Activated CD8-positive, alpha-beta T cell treated with anti-CD3 and anti-CD28 coated beads for 36 hours (primary cell): ENCODE results near the gene DPH1. TPM values are rescaled to one million over a fixed set of nuclear protein-coding genes. Genes with fewer than 3 reads are reported as not detected.
"Not testable (repeated sequence)": the region's sequence is repeated elsewhere in the genome, so short reads cannot be mapped to it uniquely, and the experiment has no call there.

ENCODE experiments used
- ATAC-seq: fragments of 200-7000 bp; cut with Tn5 transposase; one replicate; pipeline ENCODE4 v1.10.0; 2021; ENCODE audit warnings: mild to moderate bottlenecking, moderate library complexity
- CTCF ChIA-PET: fragments of 350-600 bp; sonication (Branson Sonifier 250); formaldehyde crosslinking; loops from one replicate; lab custom pipeline; 2021; ENCODE audit warnings: antibody characterized with exemption; lab: Charles Lee
- POLR2A ChIA-PET: fragments of 350-600 bp; sonication (Branson Sonifier 250); formaldehyde crosslinking; loops from one replicate; lab custom pipeline; 2021; ENCODE audit warnings: antibody characterized with exemption; lab: Charles Lee
- DNase-seq: peaks from one replicate; pipeline ENCODE4 v3.0.0-alpha.2; 2020
- H3K27ac Mint-ChIP-seq: one replicate; pipeline ENCODE4 v1.8.0; 2021; ENCODE audit warnings: mild to moderate bottlenecking, mixed read lengths
- H3K27me3 Mint-ChIP-seq: one replicate; pipeline ENCODE4 v1.8.0; 2021; ENCODE audit warnings: mixed read lengths
- H3K36me3 Mint-ChIP-seq: one replicate; pipeline ENCODE4 v1.8.0; 2021; ENCODE audit warnings: low read depth, mixed read lengths
- H3K4me1 Mint-ChIP-seq: one replicate; pipeline ENCODE4 v1.8.0; 2021; ENCODE audit warnings: low read depth, mixed read lengths
- H3K4me3 Mint-ChIP-seq: one replicate; pipeline ENCODE4 v1.8.0; 2021; ENCODE audit warnings: mild to moderate bottlenecking, moderate library complexity, mixed read lengths
- H3K9me3 Mint-ChIP-seq: one replicate; pipeline ENCODE4 v1.8.0; 2021; ENCODE audit warnings: mixed read lengths
- CTCF ChIP-seq: fragments of 200-600 bp; IDR thresholded peaks from one replicate; pipeline ENCODE4 v1.8.0; 2022; ENCODE audit warnings: antibody characterized with exemption, mild to moderate bottlenecking
- intact Hi-C: fragments of 100-400 bp; cut with micrococcal nuclease; formaldehyde crosslinking; loops from one replicate; pipeline ENCODE4 v1.10.0; 2022
- total RNA-seq, 2 experiments: library from RNA; stranded (reverse); gene quantifications; one replicate each; pipeline ENCODE4 v1.2.3, GENCODE V29; 2021

The DPH1 gene
- total RNA-seq, 2 experiments from 2014 or later, result 27.8 to 32.5 TPM

- Mint-ChIP-seq H3K36me3 (no peaks in the 10 kb centered on the region), H3K9me3 (no peaks in the 10 kb centered on the region), H3K27me3 (peaks cover 2% of the 10 kb centered on the region), H3K4me1 (no peaks in the 10 kb centered on the region), H3K4me3 (no peak overlapping the region), H3K27ac (no peak overlapping the region)
- ATAC-seq (no peak), DNase-seq (no peak)
- TF ChIP-seq CTCF, result no peak
- ChIA-PET POLR2A (no interaction called here), CTCF (no interaction called here)
- intact Hi-C loops, result no loop called here
These were observed 21.4 kb upstream of the DPH1 start for GRCh38 chr17:2008332-2009126.

DNA sequence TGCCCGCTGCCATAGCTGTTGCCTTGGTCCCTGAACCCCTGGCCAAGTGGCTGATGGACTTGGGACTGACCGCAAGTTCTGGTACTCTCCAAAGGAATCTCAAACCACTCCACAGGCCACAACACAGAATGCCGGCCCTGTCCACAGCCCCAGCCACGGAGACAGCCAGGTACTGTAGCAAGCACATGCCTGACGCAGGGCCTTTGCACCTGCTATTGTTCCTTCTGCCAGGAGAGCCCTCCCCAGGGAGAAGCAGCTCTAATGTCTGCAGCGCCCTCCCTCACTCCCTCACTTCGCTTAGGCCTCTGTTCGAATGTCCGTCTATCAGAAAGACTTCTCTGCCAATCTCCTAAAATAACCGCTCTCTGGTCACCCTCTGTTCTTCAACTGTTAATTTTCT is 20.2 kb upstream of the DPH1 start:
- no peak for ATAC-seq
- intact Hi-C loops, result no loop called here
- Mint-ChIP-seq H3K4me1 (no peaks in the 10 kb centered on the region), H3K27me3 (peaks cover 2% of the 10 kb centered on the region), H3K36me3 (peaks cover 2% of the 10 kb centered on the region), H3K9me3 (no peaks in the 10 kb centered on the region), H3K27ac (no peak overlapping the region), H3K4me3 (no peak overlapping the region)
- TF ChIP-seq CTCF, result no peak
- CTCF ChIA-PET, result interaction anchor here (0.6 kb wide), 1 partner anchor 609 kb away, joined by 3 read pairs; no protein-coding TSS in a partner anchor
- POLR2A ChIA-PET, result interaction anchor here (1.2 kb wide), 1 partner anchor 10 kb away, joined by 3 read pairs; no protein-coding TSS in a partner anchor
- no peak for DNase-seq

GRCh38 chr17:2011411-2012371 is 18.3 kb upstream of the DPH1 start:
- no peak for DNase-seq
- no peak for ATAC-seq
- intact Hi-C loops, result no loop called here
- peaks cover 2% of the 10 kb centered on the region for H3K27me3 Mint-ChIP-seq
- H3K4me3 Mint-ChIP-seq, result no peak overlapping the region
- TF ChIP-seq CTCF, result no peak
- no peaks in the 10 kb centered on the region for H3K9me3 Mint-ChIP-seq
- H3K36me3 Mint-ChIP-seq, result peaks cover 2% of the 10 kb centered on the region
- POLR2A ChIA-PET, result interaction anchor here (0.7 kb wide), 1 partner anchor 93 kb away, joined by 3 read pairs; no protein-coding TSS in a partner anchor
- CTCF ChIA-PET, result no interaction called here
- H3K27ac Mint-ChIP-seq, result no peak overlapping the region
- H3K4me1 Mint-ChIP-seq, result no peaks in the 10 kb centered on the region

GRCh38 chr17:2012499-2012898 is 17.5 kb upstream of the DPH1 start:
- ChIA-PET CTCF (no interaction called here), POLR2A (no interaction called here)
- no peaks in the 10 kb centered on the region for H3K9me3 Mint-ChIP-seq
- H3K36me3 Mint-ChIP-seq, result peaks cover 2% of the 10 kb centered on the region
- no peak for DNase-seq
- no peak overlapping the region for H3K4me3 Mint-ChIP-seq
- intact Hi-C loops, result no loop called here
- ATAC-seq, result no peak
- H3K4me1 Mint-ChIP-seq, result no peaks in the 10 kb centered on the region
- H3K27ac Mint-ChIP-seq, result no peak overlapping the region
- peaks cover 2% of the 10 kb centered on the region for H3K27me3 Mint-ChIP-seq
- no peak for TF ChIP-seq CTCF

DNA sequence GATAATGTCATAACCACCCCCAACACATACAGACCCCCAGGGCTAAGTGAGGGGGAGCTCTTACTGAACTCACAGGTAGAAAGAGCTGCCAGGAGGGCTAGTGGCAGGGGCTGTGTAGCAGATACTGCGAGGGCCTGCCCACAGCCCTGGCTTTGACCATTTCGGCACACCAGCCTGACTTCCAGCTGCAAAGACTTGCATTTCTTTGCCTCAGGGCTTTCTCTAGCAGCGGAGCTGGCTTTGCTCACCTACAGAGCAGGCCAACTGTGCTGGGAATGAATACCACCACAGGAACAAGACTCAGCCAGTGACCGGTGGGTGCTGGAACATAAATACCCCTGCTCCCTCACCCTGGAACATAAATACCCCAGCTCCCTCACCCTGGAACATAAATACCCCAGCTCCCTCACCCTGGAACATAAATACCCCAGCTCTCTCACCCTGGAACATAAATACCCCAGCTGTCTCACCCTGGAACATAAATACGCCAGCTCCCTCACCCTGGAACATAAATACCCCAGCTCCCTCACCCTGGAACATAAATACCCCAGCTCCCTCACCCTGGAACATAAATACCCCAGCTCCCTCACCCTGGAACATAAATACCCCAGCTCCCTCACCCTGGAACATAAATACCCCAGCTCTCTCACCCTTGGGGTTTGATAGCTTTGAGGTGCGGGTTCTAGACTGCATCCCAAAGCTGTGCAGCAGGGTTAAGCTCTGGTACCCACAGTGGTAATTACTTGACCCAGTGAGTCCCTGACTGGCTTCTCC is 16.5 kb upstream of the DPH1 start:
- POLR2A ChIA-PET, result interaction anchor here (0.6 kb wide), 1 partner anchor 429 kb away, joined by 4 read pairs; no protein-coding TSS in a partner anchor
- DNase-seq, ATAC-seq, H3K27ac Mint-ChIP-seq, H3K4me3 Mint-ChIP-seq, intact Hi-C loops, H3K4me1 Mint-ChIP-seq, H3K36me3 Mint-ChIP-seq, H3K9me3 Mint-ChIP-seq, H3K27me3 Mint-ChIP-seq: not testable (repeated sequence)
- CTCF ChIA-PET, result interaction anchor here (0.8 kb wide), 1 partner anchor 102 kb away, joined by 3 read pairs; no protein-coding TSS in a partner anchor
